Measurements from ENCODE around the gene BBS4. TPM values are rescaled to one million over a fixed set of nuclear protein-coding genes. Genes with fewer than 3 reads are reported as not detected.

BBS4 gene
- total and polyA plus RNA-seq, 2 of the 4 experiments (the other 2 are of a cell fraction): 15.8 to 21.0 TPM

DNA sequence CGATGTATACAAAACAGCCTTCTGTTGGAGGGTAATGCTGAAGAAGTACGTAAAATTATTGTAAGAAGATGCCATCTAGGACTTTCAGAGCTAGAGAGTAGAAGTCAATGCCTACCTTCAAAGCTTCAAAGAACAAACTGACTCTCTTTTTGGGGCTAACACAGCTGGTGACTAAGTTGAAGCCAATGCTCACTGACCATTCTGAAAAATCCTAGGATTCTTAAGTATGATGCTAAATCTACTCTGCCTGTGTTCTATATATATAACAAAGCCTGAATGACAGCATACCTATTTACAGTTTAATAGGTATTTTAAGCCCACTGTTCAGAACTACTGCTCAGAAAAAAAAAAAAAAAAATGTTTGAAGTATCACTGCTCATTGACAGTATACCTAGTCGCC, 78.6 kb downstream of the BBS4 start:
- Histone ChIP-seq H3K4me1 (ENCODE audit: control insufficient read depth, insufficient read depth, low read length) (no peaks in the 10 kb centered on the region), H4K91ac (ENCODE audit: insufficient read depth, low read depth, low read length) (no peak overlapping the region), H4K20me1 (ENCODE audit: insufficient read depth, low read length) (no peaks in the 10 kb centered on the region), H3K4me3 (ENCODE audit: insufficient read depth, low read depth, low read length) (no peak overlapping the region), H3K18ac (ENCODE audit: low read depth, low read length) (no peak overlapping the region), H2AFZ (replicated peaks; ENCODE audit: low read length, poor library complexity) (no peak overlapping the region), H3K27me3 (ENCODE audit: control insufficient read depth, insufficient read depth, low read length) (no peaks in the 10 kb centered on the region), H4K5ac (ENCODE audit: low read depth, low read length) (no peak overlapping the region), H2AK5ac (ENCODE audit: low read depth, low read length) (no peak overlapping the region), H3K79me1 (ENCODE audit: low read depth in 1 of 2, low read length in 2 of 2) (peaks cover 21 to 42% of the 10 kb centered on the region in 2 experiments), H2BK120ac (ENCODE audit: low read depth, low read length) (no peak overlapping the region), H3K9me1 (ENCODE audit: insufficient read depth, low read length) (no peaks in the 10 kb centered on the region), H2BK5ac (ENCODE audit: low read depth, low read length, poor library complexity, severe bottlenecking) (no peak overlapping the region), H3K14ac (replicated peaks; ENCODE audit: low read depth, low read length) (no peak overlapping the region), H3K56ac (ENCODE audit: extremely low read depth, insufficient read depth, low read length) (no peak overlapping the region), H3K4me2 (ENCODE audit: low read depth, low read length) (no peak overlapping the region), H4K8ac (ENCODE audit: low read depth in 2 of 2, low read length in 2 of 2) (no peak overlapping the region), H2AK9ac (replicated peaks; ENCODE audit: low read depth, low read length, poor library complexity) (no peak overlapping the region), H3K36me3 (ENCODE audit: control insufficient read depth, insufficient read depth, low read length) (peaks cover 24% of the 10 kb centered on the region), H2BK15ac (ENCODE audit: low read depth, low read length) (no peak overlapping the region), H3K9me3 (ENCODE audit: control insufficient read depth, insufficient read depth, low read length) (peaks cover 7% of the 10 kb centered on the region), H3K4ac (ENCODE audit: low read depth, low read length) (no peak overlapping the region), H3K27ac (ENCODE audit: insufficient read depth, low read length) (no peak overlapping the region), H3K9ac (ENCODE audit: low read depth, low read length) (no peak overlapping the region), H3K23ac (ENCODE audit: low read depth, low read length) (no peak overlapping the region), H2BK20ac (ENCODE audit: low read depth, low read length) (no peak overlapping the region)
- POLR2A ChIA-PET (ENCODE audit: unreplicated experiment): no interaction called here
- TF ChIP-seq POLR2A (IDR thresholded peaks at IDR 0.05; ENCODE audit: low read depth, low read length) (no peak), CHD1 (IDR thresholded peaks at IDR 0.05; ENCODE audit: low read depth, low read length) (no peak)
- TF ChIP-seq, protein P1, sequence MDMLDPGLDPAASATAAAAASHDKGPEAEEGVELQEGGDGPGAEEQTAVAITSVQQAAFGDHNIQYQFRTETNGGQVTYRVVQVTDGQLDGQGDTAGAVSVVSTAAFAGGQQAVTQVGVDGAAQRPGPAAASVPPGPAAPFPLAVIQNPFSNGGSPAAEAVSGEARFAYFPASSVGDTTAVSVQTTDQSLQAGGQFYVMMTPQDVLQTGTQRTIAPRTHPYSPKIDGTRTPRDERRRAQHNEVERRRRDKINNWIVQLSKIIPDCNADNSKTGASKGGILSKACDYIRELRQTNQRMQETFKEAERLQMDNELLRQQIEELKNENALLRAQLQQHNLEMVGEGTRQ (IDR thresholded peaks at IDR 0.05; ENCODE audit: low read depth, low read length): no peak
- TF ChIP-seq, protein P2, sequence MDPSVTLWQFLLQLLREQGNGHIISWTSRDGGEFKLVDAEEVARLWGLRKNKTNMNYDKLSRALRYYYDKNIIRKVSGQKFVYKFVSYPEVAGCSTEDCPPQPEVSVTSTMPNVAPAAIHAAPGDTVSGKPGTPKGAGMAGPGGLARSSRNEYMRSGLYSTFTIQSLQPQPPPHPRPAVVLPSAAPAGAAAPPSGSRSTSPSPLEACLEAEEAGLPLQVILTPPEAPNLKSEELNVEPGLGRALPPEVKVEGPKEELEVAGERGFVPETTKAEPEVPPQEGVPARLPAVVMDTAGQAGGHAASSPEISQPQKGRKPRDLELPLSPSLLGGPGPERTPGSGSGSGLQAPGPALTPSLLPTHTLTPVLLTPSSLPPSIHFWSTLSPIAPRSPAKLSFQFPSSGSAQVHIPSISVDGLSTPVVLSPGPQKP (IDR thresholded peaks at IDR 0.05; ENCODE audit: borderline replicate concordance, low read depth, low read length): no peak
- intact Hi-C loops (cut with micrococcal nuclease): no loop called here
- in situ Hi-C loops (cut with MboI; ENCODE audit: low sequenced_read_pairs): no loop called here
- dilution Hi-C loops (cut with HindIII; ENCODE audit: low sequenced_read_pairs, unreplicated experiment): no loop called here
- no TSS peak for BruUV-seq (replicated peaks)
- no CpG with 5 or more reads among the region's 3 CpGs for WGBS, 2 experiments (ENCODE audit: extremely low coverage in 2 of 2, insufficient read length in 1 of 2)
- CTCF ChIA-PET: no interaction called here
- ATAC-seq (ENCODE audit: low read depth): peak; percentile 35; the same call in 1 of the 2 replicates
- peak; percentile 15 for DNase-seq
